GM18951 (cell line): ENCODE measurements around the gene FARP2.

ENCODE experiments used
- POLR2A ChIP-seq: IDR thresholded peaks from 4 replicates; pipeline ENCODE4 v1.6.1; 2011; ENCODE audit warnings: mild to moderate bottlenecking; ENCODE audit not compliant: insufficient read length, insufficient read depth; ENCODE audit errors: extremely low read depth
- in situ Hi-C: fragments of 300-500 bp; cut with MboI; formaldehyde crosslinking; loops from one replicate; pipeline ENCODE4 v1.12.0; 2022; ENCODE audit warnings: low sequenced_read_pairs, mixed read lengths, inconsistent platforms; ENCODE audit not compliant: unreplicated experiment

The FARP2 gene, protein sequence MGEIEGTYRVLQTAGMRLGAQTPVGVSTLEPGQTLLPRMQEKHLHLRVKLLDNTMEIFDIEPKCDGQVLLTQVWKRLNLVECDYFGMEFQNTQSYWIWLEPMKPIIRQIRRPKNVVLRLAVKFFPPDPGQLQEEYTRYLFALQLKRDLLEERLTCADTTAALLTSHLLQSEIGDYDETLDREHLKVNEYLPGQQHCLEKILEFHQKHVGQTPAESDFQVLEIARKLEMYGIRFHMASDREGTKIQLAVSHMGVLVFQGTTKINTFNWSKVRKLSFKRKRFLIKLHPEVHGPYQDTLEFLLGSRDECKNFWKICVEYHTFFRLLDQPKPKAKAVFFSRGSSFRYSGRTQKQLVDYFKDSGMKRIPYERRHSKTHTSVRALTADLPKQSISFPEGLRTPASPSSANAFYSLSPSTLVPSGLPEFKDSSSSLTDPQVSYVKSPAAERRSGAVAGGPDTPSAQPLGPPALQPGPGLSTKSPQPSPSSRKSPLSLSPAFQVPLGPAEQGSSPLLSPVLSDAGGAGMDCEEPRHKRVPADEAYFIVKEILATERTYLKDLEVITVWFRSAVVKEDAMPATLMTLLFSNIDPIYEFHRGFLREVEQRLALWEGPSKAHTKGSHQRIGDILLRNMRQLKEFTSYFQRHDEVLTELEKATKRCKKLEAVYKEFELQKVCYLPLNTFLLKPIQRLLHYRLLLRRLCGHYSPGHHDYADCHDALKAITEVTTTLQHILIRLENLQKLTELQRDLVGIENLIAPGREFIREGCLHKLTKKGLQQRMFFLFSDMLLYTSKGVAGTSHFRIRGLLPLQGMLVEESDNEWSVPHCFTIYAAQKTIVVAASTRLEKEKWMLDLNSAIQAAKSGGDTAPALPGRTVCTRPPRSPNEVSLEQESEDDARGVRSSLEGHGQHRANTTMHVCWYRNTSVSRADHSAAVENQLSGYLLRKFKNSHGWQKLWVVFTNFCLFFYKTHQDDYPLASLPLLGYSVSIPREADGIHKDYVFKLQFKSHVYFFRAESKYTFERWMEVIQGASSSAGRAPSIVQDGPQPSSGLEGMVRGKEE

DNA sequence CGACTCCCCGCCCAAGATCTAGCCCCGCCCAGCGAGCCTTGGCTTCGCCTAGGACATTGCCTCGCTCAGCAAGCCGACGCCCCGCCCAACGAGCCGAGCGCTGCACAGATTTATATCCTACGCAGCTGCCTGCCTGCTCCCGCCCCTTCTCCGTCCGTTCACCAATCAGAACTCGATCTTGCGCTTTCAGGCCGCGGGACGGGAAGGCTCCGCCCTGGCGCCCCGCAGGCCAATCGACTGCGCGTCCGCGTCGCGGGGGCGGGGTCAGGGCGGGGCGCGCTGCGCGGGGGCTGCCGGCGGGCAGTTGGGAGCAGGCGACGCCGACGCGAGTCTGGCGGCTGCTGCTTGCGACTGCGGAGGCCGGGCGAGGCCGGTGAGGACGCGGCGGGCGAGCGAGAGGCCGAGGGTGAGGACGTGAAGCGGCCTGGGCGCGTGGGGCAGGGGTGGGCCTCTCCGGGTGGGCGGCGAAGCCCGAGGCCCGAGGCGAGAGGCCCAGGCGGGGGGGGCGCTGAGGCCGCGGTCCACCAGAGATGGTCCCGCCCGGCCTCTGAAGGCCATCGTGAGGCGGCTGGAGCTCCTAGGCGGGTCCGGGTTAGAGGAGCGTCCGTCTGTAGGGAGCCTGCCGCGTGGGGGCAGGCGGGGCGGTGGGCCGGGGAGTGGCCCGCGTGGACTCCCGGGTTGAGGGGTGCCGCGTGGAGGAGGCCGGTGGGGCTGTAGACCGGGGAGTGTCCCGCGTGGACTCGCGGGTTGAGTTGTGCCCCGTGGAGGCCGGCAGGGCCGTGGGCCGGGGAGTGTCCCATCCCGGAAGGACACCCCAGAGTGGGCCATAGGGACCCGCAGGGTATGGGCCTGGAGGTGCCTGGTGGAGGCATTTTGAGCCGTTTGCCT is at the start of gene FARP2:
Gene FARP2, plus strand, starts transcription at position 303 of the 888 bp plus-strand sequence. CDS start 16,823 bp downstream, outside the sequence.
- in situ Hi-C loops = no loop called here
- peak; percentile 95 for TF ChIP-seq POLR2A

DNA sequence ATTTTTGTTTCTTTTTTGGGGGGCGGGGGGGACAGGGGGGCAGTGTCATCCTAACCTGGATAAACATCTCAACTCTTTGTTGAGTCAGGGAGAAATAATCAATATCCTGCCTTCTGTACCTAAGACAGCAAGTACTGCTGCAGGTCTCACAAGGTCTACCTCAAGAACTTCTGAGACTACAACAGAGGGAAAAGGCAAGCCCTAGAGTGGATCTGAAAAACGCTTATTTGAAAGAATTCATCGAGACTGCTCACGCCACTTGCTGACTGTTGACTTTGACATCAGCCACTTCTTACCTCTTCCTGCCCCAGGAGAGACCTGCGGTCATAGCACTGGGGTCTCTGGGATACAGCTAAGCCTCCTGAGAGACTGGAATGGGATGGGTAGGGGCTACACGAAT is 49.0 kb upstream of the FARP2 start:
- TF ChIP-seq POLR2A = no peak
- in situ Hi-C loops = no loop called here

DNA sequence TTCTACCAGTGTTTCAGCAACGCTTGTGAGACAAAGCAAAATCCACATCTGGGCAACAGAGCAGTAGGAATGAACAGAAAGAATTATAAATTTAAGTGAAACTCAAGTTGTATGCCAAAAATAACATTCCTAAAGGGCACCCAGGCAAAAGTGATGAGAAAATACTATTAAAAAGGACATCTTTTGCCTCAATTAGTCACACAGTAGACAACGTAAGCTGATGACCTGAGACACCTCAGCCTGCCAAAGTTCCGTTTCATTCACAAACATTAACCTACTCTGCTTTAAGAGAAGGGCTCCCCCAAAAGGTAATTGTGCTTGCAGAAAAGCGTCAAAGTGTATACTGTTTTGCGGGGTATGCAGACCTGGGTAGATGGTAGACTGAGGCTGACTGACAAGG is 47.8 kb upstream of the FARP2 start:
- in situ Hi-C loops = no loop called here
- no peak for TF ChIP-seq POLR2A

DNA sequence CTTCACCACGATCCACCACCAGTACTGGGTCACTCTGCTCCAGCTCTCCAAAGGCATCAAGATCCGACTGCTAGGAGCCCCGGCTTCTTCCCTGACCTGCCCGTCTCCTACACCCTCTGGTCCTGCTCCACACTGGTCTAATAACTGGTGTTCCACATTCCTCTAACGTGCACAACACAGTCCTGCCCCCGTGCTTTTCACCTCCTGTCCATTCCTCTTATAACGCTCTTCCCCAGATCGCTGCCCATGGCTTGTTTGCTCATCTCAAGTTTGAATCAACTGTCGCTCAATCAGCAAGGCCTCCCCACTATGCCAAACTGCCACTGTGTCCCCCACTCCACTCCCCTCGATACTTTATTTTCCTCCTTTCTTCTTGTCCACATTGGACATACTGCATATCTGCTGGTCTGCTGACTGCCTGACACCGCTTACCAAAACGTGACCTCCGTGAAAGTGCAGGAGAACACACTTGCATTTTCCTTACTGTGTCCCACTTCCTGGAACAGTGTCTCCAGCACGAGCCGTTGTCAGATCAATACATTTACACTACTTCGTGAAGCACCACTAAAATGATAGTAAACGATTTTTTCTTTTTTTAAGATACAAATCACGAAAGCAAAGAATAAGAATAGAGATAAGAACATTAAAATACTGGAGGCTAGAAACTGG is 47.1 kb upstream of the FARP2 start:
- in situ Hi-C loops = no loop called here
- TF ChIP-seq POLR2A = no peak

DNA sequence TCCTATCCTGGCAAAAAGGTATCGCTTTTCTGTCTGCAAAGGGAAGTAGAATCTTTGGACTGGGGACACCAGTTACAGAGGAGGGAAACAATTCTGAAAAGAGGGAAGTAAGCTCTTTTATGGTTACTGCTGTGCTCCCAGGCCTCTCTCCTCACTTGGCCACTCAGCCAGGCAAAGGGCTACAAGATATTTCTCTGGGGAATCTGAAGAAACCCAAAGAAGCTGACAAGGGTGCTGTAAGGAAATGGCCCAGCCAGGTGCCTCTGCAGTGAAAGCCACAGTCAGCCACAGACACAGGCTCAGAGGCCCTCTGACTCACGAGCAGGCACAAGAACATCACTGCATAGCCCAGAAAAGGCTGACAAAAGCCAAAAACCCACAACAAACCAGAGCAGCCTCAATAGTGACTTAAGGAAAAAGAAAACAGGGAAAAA is 46.4 kb upstream of the FARP2 start:
- TF ChIP-seq POLR2A = peak; percentile 28
- in situ Hi-C loops = no loop called here

- no peak for TF ChIP-seq POLR2A
- in situ Hi-C loops = no loop called here
These were observed 45.0 kb upstream of the FARP2 start for GRCh38 chr2:241310917-241311566.

DNA sequence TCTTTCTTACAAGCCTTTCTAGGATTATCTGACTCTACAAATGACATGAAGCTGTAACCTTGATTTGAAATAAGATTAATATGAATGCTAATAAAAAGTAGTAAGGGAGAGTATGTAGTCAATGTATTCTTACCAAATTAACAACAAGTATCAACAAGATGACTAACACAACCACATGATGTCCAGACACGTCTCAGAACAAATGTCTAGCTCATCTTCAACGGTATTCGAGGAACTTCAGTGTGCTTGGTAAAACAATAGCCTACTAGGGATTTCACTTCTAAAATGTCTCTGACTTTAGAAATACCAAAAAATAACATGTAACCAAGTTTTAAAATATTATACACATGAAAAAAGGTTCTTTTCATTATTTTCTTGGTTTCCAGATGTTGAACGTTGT is 44.0 kb upstream of the FARP2 start:
- in situ Hi-C loops = no loop called here
- TF ChIP-seq POLR2A = no peak

GRCh38 chr2:241313543-241314095 is 42.5 kb upstream of the FARP2 start:
- TF ChIP-seq POLR2A = no peak
- in situ Hi-C loops = no loop called here

DNA sequence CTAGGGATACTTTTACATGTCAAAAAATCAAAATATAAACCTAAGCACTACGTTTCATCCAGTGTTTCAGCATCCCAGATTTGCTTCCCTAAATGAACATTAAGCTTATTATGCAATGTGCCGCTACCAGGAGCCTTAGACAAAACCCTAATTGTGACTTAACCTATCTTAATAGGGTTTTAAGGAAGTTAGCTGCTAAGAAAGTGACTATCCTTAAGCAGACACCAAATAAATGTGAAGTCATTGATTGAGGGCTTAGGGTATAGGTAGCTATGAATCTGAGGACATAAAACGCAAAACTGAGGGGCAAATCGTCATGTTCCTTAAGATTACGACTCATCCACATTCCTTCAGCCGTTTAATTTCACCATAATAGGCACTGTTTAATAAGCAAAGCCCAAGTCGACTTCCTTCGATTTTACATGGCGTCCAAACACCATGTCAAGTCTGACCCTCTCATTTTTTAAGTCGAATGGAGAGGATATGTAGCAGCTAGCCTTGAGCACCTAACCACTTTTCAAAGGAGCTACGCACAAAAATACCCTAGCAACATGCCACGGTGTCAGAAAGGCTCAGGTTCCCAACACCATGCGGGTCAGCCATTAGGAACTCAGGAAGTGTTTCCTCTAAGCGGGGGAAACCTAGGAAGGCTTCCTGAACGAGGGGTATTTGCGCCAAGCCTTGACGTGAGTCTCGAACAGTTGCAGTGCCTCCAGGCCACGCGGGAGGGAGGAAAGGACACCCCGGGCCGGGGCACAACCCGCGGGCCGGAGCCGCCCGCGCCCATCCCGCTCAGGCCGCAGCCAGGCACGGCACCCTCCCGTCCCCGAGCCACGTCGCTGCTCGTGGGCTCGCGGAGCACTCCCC is 41.6 kb upstream of the FARP2 start:
- peak; percentile 93 for TF ChIP-seq POLR2A
- in situ Hi-C loops = no loop called here

DNA sequence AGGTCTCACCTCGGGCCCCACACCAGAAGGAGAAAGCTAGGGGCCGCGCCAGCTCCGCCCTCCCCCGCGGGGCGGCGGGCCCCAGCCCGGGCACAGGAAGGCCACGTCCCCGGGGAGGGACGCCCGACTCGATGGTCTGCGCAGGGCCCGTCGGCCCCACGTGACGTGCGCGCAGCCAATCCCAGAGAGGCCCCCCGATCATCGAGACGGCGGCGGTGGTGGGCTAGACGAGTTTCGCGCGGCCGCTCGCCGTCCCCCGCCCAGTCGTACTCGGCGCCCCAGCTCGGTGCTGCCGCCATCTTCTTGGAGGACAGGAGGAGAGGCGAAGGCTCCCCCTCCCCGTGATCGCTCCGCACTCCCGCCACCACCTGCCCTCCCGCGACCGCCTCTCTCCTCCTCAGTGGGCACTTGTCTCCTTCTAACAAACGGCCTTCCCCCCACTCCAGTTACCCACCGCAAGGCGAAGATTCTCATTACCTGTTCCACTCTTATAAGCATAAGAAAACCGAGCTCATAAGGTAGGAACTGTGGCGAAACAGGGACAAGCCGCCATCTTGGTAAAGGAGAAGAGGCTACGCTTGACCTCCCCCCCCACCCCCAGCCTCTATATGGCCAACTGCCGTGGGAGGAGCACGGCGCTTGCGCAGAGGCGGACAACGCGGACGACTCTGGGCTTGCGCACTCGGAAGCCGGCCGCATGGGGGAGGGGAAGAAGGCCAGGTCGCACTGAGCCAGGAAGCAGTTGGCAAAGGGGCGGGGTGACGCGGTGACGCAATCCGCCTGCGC is 40.8 kb upstream of the FARP2 start, which contains the start of gene HDLBP:
Gene HDLBP, minus strand, starts transcription at position 580 of the 786 bp plus-strand sequence. CDS start 48,803 bp downstream, outside the sequence.
- TF ChIP-seq POLR2A = peak; percentile 31
- in situ Hi-C loops = no loop called here
